CD4-positive, alpha-beta T cell treated with Interleukin-6 at 100 ng/mL for 8 hours (primary cell): ENCODE data around the gene MALRD1.

Source experiments
- DNase-seq: peaks from one replicate; pipeline ENCODE4 v3.0.0-alpha.2; 2020; ENCODE audit warnings: mixed read lengths, low spot score

MALRD1 gene

GRCh38 chr10:19111501-19112267 is 63.1 kb downstream of the MALRD1 start:
- DNase-seq, result no peak

GRCh38 chr10:19117438-19117837 is 68.8 kb downstream of the MALRD1 start:
- DNase-seq, result no peak

DNA sequence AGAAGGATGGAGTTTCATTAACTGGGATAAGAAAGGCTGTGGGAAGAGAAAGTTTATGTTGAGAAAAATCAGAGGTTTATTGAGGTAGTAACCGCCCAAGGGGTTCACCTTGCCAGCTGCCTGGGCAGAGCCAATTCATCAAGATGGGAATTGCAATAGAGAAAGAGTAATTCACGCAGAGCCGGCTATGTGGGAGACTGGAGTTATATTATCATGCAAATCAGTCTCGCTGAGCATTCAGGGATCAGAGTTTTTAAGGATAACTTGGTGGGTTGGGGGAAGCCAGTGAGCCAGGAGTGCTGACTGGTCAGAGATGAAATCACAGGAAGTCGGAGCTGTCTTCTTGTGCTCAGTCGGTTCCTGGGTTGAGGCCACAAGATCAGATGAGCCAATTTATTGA is 70.6 kb downstream of the MALRD1 start:
- no peak for DNase-seq

GRCh38 chr10:19120381-19120908 is 71.8 kb downstream of the MALRD1 start:
- DNase-seq, result no peak

DNA sequence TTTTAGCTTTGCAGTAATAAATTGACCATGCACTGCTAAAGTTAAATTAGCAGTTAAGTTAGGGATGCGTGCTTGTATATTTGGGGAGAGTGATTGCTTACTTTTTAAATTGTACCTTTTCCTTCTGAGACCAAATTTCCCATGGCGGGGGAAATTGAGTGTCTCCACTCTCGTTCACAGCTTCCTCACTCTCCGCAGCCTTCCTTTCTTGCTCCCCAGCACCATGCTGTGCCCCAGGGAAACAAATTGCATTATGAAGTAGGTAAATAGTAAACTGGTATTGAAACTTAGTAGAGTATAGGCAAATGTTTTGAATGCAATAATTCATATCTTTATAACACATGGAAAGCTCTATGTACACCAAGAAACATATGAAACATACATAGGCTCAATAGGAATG is 85.4 kb downstream of the MALRD1 start:
- DNase-seq, result no peak

DNA sequence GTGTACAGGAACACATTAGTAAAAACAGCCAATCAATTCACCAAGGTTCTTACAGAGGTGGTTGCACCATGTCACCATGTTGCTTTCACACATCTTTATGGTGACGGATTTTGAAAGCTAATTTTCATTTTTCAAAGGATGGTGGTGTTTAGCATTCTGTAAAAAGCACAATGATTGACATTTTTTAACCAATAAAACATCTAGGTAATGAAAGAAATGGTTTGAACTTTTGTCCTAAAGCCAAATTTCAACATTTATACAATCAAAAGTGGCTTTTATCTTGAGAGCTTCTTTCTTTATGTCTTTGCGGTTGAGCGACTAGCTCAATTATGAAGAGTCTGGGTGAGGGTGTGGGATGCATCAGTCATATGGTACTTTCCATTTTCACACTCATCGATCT is 94.4 kb downstream of the MALRD1 start:
- no peak for DNase-seq

- no peak for DNase-seq
These were observed 95.6 kb downstream of the MALRD1 start for GRCh38 chr10:19144206-19144605.

- no peak for DNase-seq
These were observed 105.8 kb downstream of the MALRD1 start for GRCh38 chr10:19154375-19154774.

DNA sequence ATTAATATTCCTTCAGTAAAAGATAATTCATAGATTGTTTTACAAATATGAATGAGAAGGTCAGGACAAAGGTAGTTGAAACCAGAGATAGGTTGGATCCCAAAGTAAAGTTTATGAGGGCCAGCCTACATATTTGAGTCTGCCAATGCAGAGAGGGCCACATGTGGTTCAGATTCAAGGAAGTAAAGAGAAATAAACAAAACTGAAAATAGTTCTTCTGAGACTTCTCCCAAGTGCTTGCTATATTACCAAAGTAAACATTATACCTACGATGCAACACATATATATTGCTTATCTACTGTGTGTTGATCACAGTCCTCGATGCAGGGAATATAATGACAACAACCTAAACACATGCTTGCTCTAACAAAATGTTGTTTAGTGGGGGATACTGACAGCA is 109.8 kb downstream of the MALRD1 start:
- DNase-seq, result no peak

- DNase-seq, result no peak
These were observed 110.3 kb downstream of the MALRD1 start for GRCh38 chr10:19158870-19159269.

DNA sequence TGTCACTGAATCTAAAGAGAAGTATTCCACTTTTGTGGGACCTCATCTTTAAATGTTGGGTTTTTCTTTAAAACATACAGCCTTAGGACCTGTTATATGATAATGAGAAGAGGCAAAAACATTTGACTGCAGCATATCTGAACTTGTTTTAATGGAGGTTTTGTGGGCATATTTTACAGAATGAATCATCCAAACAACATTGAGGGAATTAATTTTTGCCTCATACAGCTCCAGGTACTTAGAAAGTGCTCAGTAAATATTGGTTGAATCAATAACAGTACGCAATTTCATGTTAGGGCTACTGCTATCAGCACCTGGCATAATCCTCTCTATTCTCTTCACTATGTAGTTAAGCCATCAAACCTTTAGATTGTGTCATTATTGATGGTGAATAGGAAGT is 115.9 kb downstream of the MALRD1 start:
- DNase-seq, result no peak

DNA sequence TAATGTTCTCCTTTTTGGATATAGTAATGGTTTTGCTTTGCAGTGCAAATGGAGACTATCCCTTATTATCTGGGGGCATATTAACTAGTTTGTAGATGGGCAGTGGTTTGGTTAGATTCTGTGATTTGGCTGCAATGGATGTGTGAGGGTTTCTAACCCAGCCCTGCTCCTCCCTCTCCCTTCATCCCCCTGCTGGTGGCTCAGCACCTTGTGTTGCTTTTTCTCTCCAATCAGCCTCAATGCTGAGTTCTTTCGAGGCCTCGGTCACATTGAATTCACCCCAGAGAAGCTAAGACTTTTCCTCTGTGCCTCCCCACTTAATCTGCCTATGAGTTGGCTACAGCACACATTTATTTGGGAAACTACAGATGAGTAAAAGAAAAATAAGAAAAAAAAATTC is 120.0 kb downstream of the MALRD1 start:
- no peak for DNase-seq

- DNase-seq, result no peak
These were observed 120.4 kb downstream of the MALRD1 start for GRCh38 chr10:19169041-19169440.

- no peak for DNase-seq
These were observed 121.1 kb downstream of the MALRD1 start for GRCh38 chr10:19169684-19170083.

- no peak for DNase-seq
These were observed 130.1 kb downstream of the MALRD1 start for GRCh38 chr10:19178675-19179074.

- DNase-seq, result no peak
These were observed 136.3 kb downstream of the MALRD1 start for GRCh38 chr10:19184891-19185290.

GRCh38 chr10:19194866-19195265 is 146.3 kb downstream of the MALRD1 start:
- no peak for DNase-seq

GRCh38 chr10:19195698-19196097 is 147.1 kb downstream of the MALRD1 start:
- DNase-seq, result no peak

DNA sequence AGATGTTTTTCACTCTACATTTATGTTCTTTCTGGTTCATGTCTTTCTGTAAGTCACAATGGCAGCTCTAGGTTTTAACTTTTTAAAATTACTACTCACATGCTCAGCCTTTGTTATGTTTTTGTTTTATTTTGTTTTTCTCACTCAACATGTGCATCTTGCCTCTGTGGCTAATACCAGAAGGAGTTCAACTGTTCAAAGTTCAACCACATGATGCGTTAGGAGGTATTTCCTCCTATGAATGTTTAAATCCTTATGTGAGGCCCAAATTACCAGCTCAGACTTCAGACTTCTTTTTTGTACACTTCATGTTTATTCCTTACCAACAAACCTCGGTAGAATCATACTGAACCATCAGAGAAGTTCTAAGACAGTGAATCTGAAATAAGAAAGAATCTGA is 151.6 kb downstream of the MALRD1 start:
- DNase-seq, result no peak

- no peak for DNase-seq
These were observed 155.8 kb downstream of the MALRD1 start for GRCh38 chr10:19204246-19204917.

- no peak for DNase-seq
These were observed 160.7 kb downstream of the MALRD1 start for GRCh38 chr10:19209319-19209718.

DNA sequence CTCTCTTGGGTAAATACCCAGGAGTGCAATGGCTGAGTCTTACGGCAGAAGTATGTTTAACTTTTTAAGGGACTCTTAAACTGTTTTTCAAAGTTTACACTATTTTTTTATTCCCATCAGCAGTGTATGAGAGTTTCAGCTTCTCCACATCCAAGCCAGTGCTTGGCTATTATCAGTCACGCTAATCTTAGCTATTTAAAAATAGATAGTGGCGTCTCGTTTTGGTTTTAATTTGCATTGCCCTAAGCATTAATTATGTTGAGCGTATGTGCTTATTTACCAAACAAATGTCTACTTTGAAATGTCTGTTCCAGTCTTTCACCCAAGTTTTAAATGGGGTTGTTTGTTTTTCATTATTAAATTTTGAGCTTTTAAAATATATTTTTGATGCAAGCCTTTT is 164.0 kb downstream of the MALRD1 start:
- DNase-seq, result no peak

DNA sequence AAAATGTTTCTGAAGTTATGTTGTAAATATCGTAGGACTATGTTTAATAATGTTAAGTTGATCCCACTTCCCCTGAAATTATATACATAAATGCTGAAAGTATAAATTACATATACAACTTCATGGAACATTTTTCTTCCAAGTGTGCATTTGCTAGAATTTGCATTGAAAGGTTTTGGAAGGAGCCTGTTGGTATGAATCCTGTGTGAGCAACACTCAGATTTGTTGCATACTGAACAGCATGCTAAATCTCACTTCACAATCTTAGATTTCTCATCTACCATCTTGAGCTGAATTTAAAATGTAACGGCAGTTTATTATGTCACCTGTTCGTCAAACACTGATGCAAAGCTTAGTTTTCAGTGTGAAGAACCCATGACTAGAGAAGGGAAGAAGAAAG is 172.6 kb downstream of the MALRD1 start:
- no peak for DNase-seq

GRCh38 chr10:19226025-19226424 is 177.4 kb downstream of the MALRD1 start:
- DNase-seq, result no peak
